Astrocyte (in vitro differentiated cells and primary cell): Measurements from ENCODE around the gene DMWD. TPM values are rescaled to one million over a fixed set of nuclear protein-coding genes. Genes with fewer than 3 reads are reported as not detected.

Source experiments
- DNase-seq: peaks from one replicate; pipeline ENCODE4 v3.0.0-alpha.2; 2010; ENCODE audit warnings: low read depth
- FAIRE-seq: peaks from 2 replicates; lab custom pipeline; 2011; peaks lifted over from hg19 to GRCh38; lab: Jason Lieb, UNC
- H2AFZ ChIP-seq: 2 replicates; pipeline ENCODE4 v1.6.0; 2012; ENCODE audit warnings: low read depth, low read length, inconsistent platforms
- H3K27ac ChIP-seq: 2 replicates; pipeline ENCODE4 v1.5.1; 2011; ENCODE audit warnings: low read depth, low read length, inconsistent platforms
- H3K27me3 ChIP-seq: 2 replicates; pipeline ENCODE4 v1.6.0; 2011; ENCODE audit warnings: low read length, inconsistent platforms; ENCODE audit not compliant: insufficient read depth
- H3K36me3 ChIP-seq: 2 replicates; pipeline ENCODE4 v1.5.1; 2011; ENCODE audit warnings: low read length, inconsistent platforms; ENCODE audit not compliant: insufficient read depth
- H3K4me1 ChIP-seq: 2 replicates; pipeline ENCODE4 v1.5.1; 2011; ENCODE audit warnings: low read length, inconsistent platforms; ENCODE audit not compliant: insufficient read depth
- H3K4me2 ChIP-seq: 2 replicates; pipeline ENCODE4 v1.6.0; 2012; ENCODE audit warnings: low read length, inconsistent platforms
- H3K4me3 ChIP-seq: 2 replicates; pipeline ENCODE4 v1.5.1; 2011; ENCODE audit warnings: low read depth, mild to moderate bottlenecking, low read length, inconsistent platforms; ENCODE audit not compliant: insufficient read depth
- H3K79me2 ChIP-seq: 2 replicates; pipeline ENCODE4 v1.6.0; 2012; ENCODE audit warnings: mild to moderate bottlenecking, low read length, inconsistent platforms; ENCODE audit not compliant: insufficient read depth
- H3K9ac ChIP-seq: 2 replicates; pipeline ENCODE4 v1.6.0; 2012; ENCODE audit warnings: mild to moderate bottlenecking, low read length, inconsistent platforms
- H3K9me3 ChIP-seq: 2 replicates; pipeline ENCODE4 v1.5.1; 2012; ENCODE audit warnings: low read depth, mild to moderate bottlenecking, low read length, inconsistent platforms; ENCODE audit not compliant: insufficient read depth
- H4K20me1 ChIP-seq: 2 replicates; pipeline ENCODE4 v1.6.0; 2012; ENCODE audit warnings: low read length, inconsistent platforms; ENCODE audit not compliant: insufficient read depth
- H3K27ac Mint-ChIP-seq: one replicate; pipeline ENCODE4 v1.8.0; 2021; ENCODE audit warnings: mild to moderate bottlenecking, mixed read lengths; ENCODE audit not compliant: unreplicated experiment
- H3K27me3 Mint-ChIP-seq: one replicate; pipeline ENCODE4 v1.8.0; 2021; ENCODE audit warnings: low read depth, mixed read lengths; ENCODE audit not compliant: unreplicated experiment
- H3K36me3 Mint-ChIP-seq: one replicate; pipeline ENCODE4 v1.8.0; 2021; ENCODE audit warnings: low read depth, mixed read lengths; ENCODE audit not compliant: unreplicated experiment
- H3K4me1 Mint-ChIP-seq: one replicate; pipeline ENCODE4 v1.8.0; 2021; ENCODE audit warnings: low read depth, mixed read lengths; ENCODE audit not compliant: unreplicated experiment
- H3K4me3 Mint-ChIP-seq: one replicate; pipeline ENCODE4 v1.8.0; 2021; ENCODE audit warnings: mild to moderate bottlenecking, moderate library complexity, mixed read lengths; ENCODE audit not compliant: unreplicated experiment
- H3K9me3 Mint-ChIP-seq: one replicate; pipeline ENCODE4 v1.8.0; 2021; ENCODE audit warnings: mild to moderate bottlenecking, mixed read lengths; ENCODE audit not compliant: unreplicated experiment
- CTCF ChIP-seq: IDR thresholded peaks from 2 replicates; pipeline ENCODE4 v1.5.1; 2011; ENCODE audit warnings: low read depth, mild to moderate bottlenecking, inconsistent platforms, low read length, moderate library complexity; ENCODE audit not compliant: insufficient read depth
- EZH2 ChIP-seq: IDR thresholded peaks from 2 replicates; pipeline ENCODE4 v1.6.1; 2012; ENCODE audit warnings: mild to moderate bottlenecking, low read length, inconsistent platforms; ENCODE audit not compliant: insufficient read depth
- total RNA-seq: library from RNA; stranded (reverse); gene quantifications from 2 replicates; pipeline ENCODE4 v1.2.1, GENCODE V29; 2021

The DMWD gene
- total RNA-seq, 1 donor from 2014 or later: 69.0 TPM

- H3K27ac Mint-ChIP-seq: peak overlapping the region; percentile 20
- H3K9me3 Mint-ChIP-seq: no peaks in the 10 kb centered on the region
- no peak overlapping the region for H3K9ac ChIP-seq
- H3K4me1 ChIP-seq: peaks cover 10% of the 10 kb centered on the region
- no peak overlapping the region for H2AFZ ChIP-seq
- no peaks in the 10 kb centered on the region for H3K9me3 ChIP-seq
- no peak overlapping the region for H3K27ac ChIP-seq
- H3K27me3 Mint-ChIP-seq: peaks cover 2% of the 10 kb centered on the region
- FAIRE-seq (peak; percentile 94), DNase-seq (peak; percentile 69)
- H3K4me3 ChIP-seq: no peak overlapping the region
- no peaks in the 10 kb centered on the region for H3K27me3 ChIP-seq
- H3K4me1 Mint-ChIP-seq: peaks cover 15% of the 10 kb centered on the region
- no peaks in the 10 kb centered on the region for H3K36me3 Mint-ChIP-seq
- no peaks in the 10 kb centered on the region for H3K36me3 ChIP-seq
- no peaks in the 10 kb centered on the region for H3K79me2 ChIP-seq
- H3K4me2 ChIP-seq: peak overlapping the region; percentile 55
- H3K4me3 Mint-ChIP-seq: no peak overlapping the region
- TF ChIP-seq EZH2: no peak
- peak; percentile 87 for TF ChIP-seq CTCF
- H4K20me1 ChIP-seq: no peaks in the 10 kb centered on the region
Observed at GRCh38 chr19:45798995-45799517, 6.4 kb upstream of the DMWD start.

- DNase-seq (no peak), FAIRE-seq (no peak)
- Histone ChIP-seq H2AFZ (no peak overlapping the region), H3K4me3 (no peak overlapping the region), H3K27ac (no peak overlapping the region), H3K4me2 (no peak overlapping the region), H3K36me3 (no peaks in the 10 kb centered on the region), H3K9ac (no peak overlapping the region), H3K27me3 (no peaks in the 10 kb centered on the region), H3K9me3 (no peaks in the 10 kb centered on the region), H3K4me1 (peaks cover 13% of the 10 kb centered on the region), H3K79me2 (peaks cover 21% of the 10 kb centered on the region), H4K20me1 (peaks cover 17% of the 10 kb centered on the region)
- Mint-ChIP-seq H3K27me3 (peaks cover 2% of the 10 kb centered on the region), H3K4me1 (peaks cover 21% of the 10 kb centered on the region), H3K4me3 (peak overlapping the region; percentile 7), H3K9me3 (no peaks in the 10 kb centered on the region), H3K36me3 (peaks cover 4% of the 10 kb centered on the region), H3K27ac (no peak overlapping the region)
- TF ChIP-seq EZH2 (no peak), CTCF (no peak)
Observed at GRCh38 chr19:45794627-45795026, 2.0 kb upstream of the DMWD start.

GRCh38 chr19:45793876-45794275, 1.2 kb upstream of the DMWD start:
- TF ChIP-seq CTCF (no peak), EZH2 (no peak)
- no peak overlapping the region for H2AFZ ChIP-seq
- no peak overlapping the region for H3K27ac Mint-ChIP-seq
- H3K4me1 Mint-ChIP-seq: peaks cover 17% of the 10 kb centered on the region
- no peaks in the 10 kb centered on the region for H3K9me3 Mint-ChIP-seq
- H3K4me1 ChIP-seq: peaks cover 9% of the 10 kb centered on the region
- peaks cover 25% of the 10 kb centered on the region for H4K20me1 ChIP-seq
- H3K36me3 Mint-ChIP-seq: peaks cover 8% of the 10 kb centered on the region
- no peak overlapping the region for H3K4me3 Mint-ChIP-seq
- peaks cover 28% of the 10 kb centered on the region for H3K79me2 ChIP-seq
- DNase-seq (no peak), FAIRE-seq (no peak)
- H3K9ac ChIP-seq: no peak overlapping the region
- H3K4me2 ChIP-seq: no peak overlapping the region
- H3K9me3 ChIP-seq: no peaks in the 10 kb centered on the region
- H3K4me3 ChIP-seq: no peak overlapping the region
- no peak overlapping the region for H3K27ac ChIP-seq
- peaks cover 2% of the 10 kb centered on the region for H3K27me3 Mint-ChIP-seq
- H3K36me3 ChIP-seq: peaks cover 7% of the 10 kb centered on the region
- no peaks in the 10 kb centered on the region for H3K27me3 ChIP-seq
